CD4-positive, alpha-beta T cell (primary cell): ENCODE data around the gene TAS1R2. TPM values are rescaled to one million over a fixed set of nuclear protein-coding genes. Genes with fewer than 3 reads are reported as not detected.
A peak's percentile ranks its signal among the peaks of the same experiment; 100 is the strongest.

ENCODE experiments used
- ATAC-seq: fragments of 200-7000 bp; cut with Tn5 transposase; one replicate; pipeline ENCODE4 v1.10.0; 2022; ENCODE audit warnings: mild to moderate bottlenecking; ENCODE audit not compliant: poor library complexity
- CTCF ChIA-PET: fragments of 350-600 bp; sonication (Branson Sonifier 250); formaldehyde crosslinking; loops from one replicate; lab custom pipeline; 2021; ENCODE audit warnings: antibody characterized with exemption, inconsistent platforms; lab: Charles Lee
- POLR2A ChIA-PET: fragments of 350-600 bp; sonication (Branson Sonifier 250); formaldehyde crosslinking; loops from one replicate; lab custom pipeline; 2021; ENCODE audit warnings: antibody characterized with exemption, inconsistent platforms; lab: Charles Lee
- DNase-seq, 14 experiments: peaks; one replicate each; pipeline ENCODE4 v3.0.0-alpha.2; 2013 to 2020; ENCODE audit warnings: mixed read lengths in 2 of 14
- H3K27ac ChIP-seq, 2 donors: one replicate each; pipeline versions ENCODE4 v1.5.1 to v1.7.0; 2013; ENCODE audit warnings: low read length in 2 of 2, low read depth in 1 of 2, mild to moderate bottlenecking in 1 of 2
- H3K27me3 ChIP-seq, 2 experiments: 1 replicate in 1 of 2; 2 replicates in 1 of 2; pipeline versions ENCODE4 v1.6.1 to v1.7.0; 2013; ENCODE audit warnings: low read length in 2 of 2, control low read depth in 1 of 2, mild to moderate bottlenecking in 1 of 2, moderate library complexity in 1 of 2; ENCODE audit not compliant: insufficient read depth in 2 of 2, control insufficient read depth in 1 of 2
- H3K36me3 ChIP-seq: one replicate; pipeline ENCODE4 v1.6.1; 2013; ENCODE audit warnings: low read length, control low read depth; ENCODE audit not compliant: insufficient read depth
- H3K4me1 ChIP-seq: one replicate; pipeline ENCODE4 v1.6.1; 2013; ENCODE audit warnings: low read length, control low read depth; ENCODE audit not compliant: insufficient read depth
- H3K4me3 ChIP-seq: one replicate; pipeline ENCODE4 v1.5.1; 2013; ENCODE audit warnings: mild to moderate bottlenecking, low read length, moderate library complexity
- H3K9me3 ChIP-seq, 2 experiments: 1 replicate in 1 of 2; 2 replicates in 1 of 2; pipeline versions ENCODE4 v1.6.1 to v1.7.0; 2013; ENCODE audit warnings: low read length in 2 of 2, mild to moderate bottlenecking in 2 of 2, control low read depth in 1 of 2, moderate library complexity in 1 of 2; ENCODE audit not compliant: control insufficient read depth in 1 of 2, insufficient read depth in 1 of 2
- H3K27ac Mint-ChIP-seq: one replicate; pipeline ENCODE4 v1.8.0; 2020; ENCODE audit warnings: mixed read lengths
- H3K27me3 Mint-ChIP-seq: one replicate; pipeline ENCODE4 v1.8.0; 2021; ENCODE audit warnings: mixed read lengths
- H3K36me3 Mint-ChIP-seq: one replicate; pipeline ENCODE4 v1.8.0; 2021; ENCODE audit warnings: low read depth, mixed read lengths
- H3K4me1 Mint-ChIP-seq: one replicate; pipeline ENCODE4 v1.8.0; 2021; ENCODE audit warnings: low read depth, mixed read lengths
- H3K4me3 Mint-ChIP-seq: one replicate; pipeline ENCODE4 v1.8.0; 2020; ENCODE audit warnings: mild to moderate bottlenecking, mixed read lengths
- H3K9me3 Mint-ChIP-seq: one replicate; pipeline ENCODE4 v1.8.0; 2020; ENCODE audit warnings: mixed read lengths
- CTCF ChIP-seq: fragments of 200-600 bp; IDR thresholded peaks from one replicate; pipeline ENCODE4 v1.8.0; 2022; ENCODE audit warnings: antibody characterized with exemption, mild to moderate bottlenecking
- intact Hi-C, 2 experiments: fragments of 100-400 bp; cut with DNase I in 1 of 2; cut with micrococcal nuclease in 1 of 2; formaldehyde crosslinking; loops; one replicate each; pipeline versions ENCODE4 v1.15.1 to v1.9.0; 2023 to 2025; cut with DNase I, micrococcal nuclease
- total RNA-seq, 174 experiments: library from RNA in 2 of 174; stranded (reverse) in 2 of 174; gene quantifications; one replicate each; pipeline ENCODE4 v1.2.3 and lab custom pipeline; 2021 to 2026

TAS1R2 gene
- total RNA-seq, 2 experiments from 2014 or later, result not detected

- H3K27me3 ChIP-seq, result no peaks in the 10 kb centered on the region
- Mint-ChIP-seq H3K4me3 (no peak overlapping the region), H3K4me1 (no peaks in the 10 kb centered on the region), H3K27me3 (no peaks in the 10 kb centered on the region), H3K27ac (no peak overlapping the region), H3K36me3 (no peaks in the 10 kb centered on the region), H3K9me3 (no peaks in the 10 kb centered on the region)
- intact Hi-C loops, result no loop called here
- no peak overlapping the region for H3K27ac ChIP-seq
- CTCF ChIA-PET, result interaction anchor here (1.2 to 1.3 kb wide), 2 partner anchors 8 to 27 kb away, joined by 3 to 6 read pairs; partner anchors contain the start of gene ALDH4A1
- no peak for TF ChIP-seq CTCF
- ATAC-seq (no peak), DNase-seq (no peak)
- H3K9me3 ChIP-seq, result no peaks in the 10 kb centered on the region
- no peaks in the 10 kb centered on the region for H3K36me3 ChIP-seq
- POLR2A ChIA-PET, result no interaction called here
- H3K4me1 ChIP-seq, result no peaks in the 10 kb centered on the region
- no peak overlapping the region for H3K4me3 ChIP-seq
These were observed 16.8 kb upstream of the TAS1R2 start for GRCh38 chr1:18876210-18876609.

GRCh38 chr1:18875796-18876128 is 16.3 kb upstream of the TAS1R2 start:
- no peak overlapping the region for H3K4me3 Mint-ChIP-seq
- ATAC-seq (no peak), DNase-seq (no peak)
- no peak overlapping the region for H3K4me3 ChIP-seq
- POLR2A ChIA-PET, result interaction anchor here (1.0 kb wide), 1 partner anchor 278 kb away, joined by 3 read pairs; no protein-coding TSS in a partner anchor
- no peaks in the 10 kb centered on the region for H3K9me3 ChIP-seq
- no peaks in the 10 kb centered on the region for H3K9me3 Mint-ChIP-seq
- H3K27ac ChIP-seq, result no peak overlapping the region
- no peaks in the 10 kb centered on the region for H3K4me1 ChIP-seq
- CTCF ChIA-PET, result interaction anchor here (0.6 to 1.3 kb wide), 5 partner anchors 9 to 654 kb away, joined by 3 to 6 read pairs (median 3); partner anchors contain the start of gene ALDH4A1
- intact Hi-C loops, result loop anchor here in 1 of 2 experiments (1.0 kb wide), 1 partner anchor 278 kb away; no protein-coding TSS in a partner anchor
- no peaks in the 10 kb centered on the region for H3K27me3 ChIP-seq
- H3K27ac Mint-ChIP-seq, result no peak overlapping the region
- H3K4me1 Mint-ChIP-seq, result no peaks in the 10 kb centered on the region
- no peaks in the 10 kb centered on the region for H3K27me3 Mint-ChIP-seq
- no peaks in the 10 kb centered on the region for H3K36me3 Mint-ChIP-seq
- TF ChIP-seq CTCF, result no peak
- no peaks in the 10 kb centered on the region for H3K36me3 ChIP-seq

DNA sequence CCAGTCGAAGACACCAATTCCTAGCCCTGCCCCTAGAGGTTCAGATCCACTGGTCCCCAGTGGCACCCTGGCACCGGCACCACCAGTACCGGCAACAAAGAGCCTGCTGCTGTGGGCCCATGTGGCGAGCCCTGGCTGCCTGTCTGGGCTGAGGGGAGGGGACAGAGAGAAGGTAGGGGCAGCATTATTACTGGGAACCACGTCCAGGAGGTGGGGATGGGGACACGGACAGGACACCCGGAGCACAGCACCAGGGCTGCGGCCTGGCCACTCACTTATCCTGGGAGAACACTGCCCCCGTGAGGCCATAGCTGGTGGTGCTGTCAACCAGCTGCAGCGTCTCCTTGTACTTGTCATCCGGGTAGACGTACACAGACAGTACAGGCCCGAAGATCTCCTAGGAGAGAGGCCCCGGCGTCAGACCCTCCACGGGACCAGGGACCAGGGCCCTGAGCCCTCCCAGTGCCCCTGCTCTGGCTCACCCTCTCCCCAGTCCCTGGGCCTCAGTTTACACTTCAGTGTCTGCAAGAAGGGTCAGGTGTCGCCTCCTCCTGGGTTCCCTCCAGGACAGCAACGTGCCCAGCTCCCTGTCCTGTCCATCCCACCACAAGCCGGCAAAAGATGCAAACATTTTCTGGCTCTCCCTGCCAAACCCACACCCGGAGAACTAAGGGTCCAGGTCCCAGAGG is 15.8 kb upstream of the TAS1R2 start:
- TF ChIP-seq CTCF, result peak; percentile 71
- Mint-ChIP-seq H3K27ac (no peak overlapping the region), H3K4me1 (no peaks in the 10 kb centered on the region), H3K9me3 (no peaks in the 10 kb centered on the region), H3K27me3 (no peaks in the 10 kb centered on the region), H3K4me3 (no peak overlapping the region), H3K36me3 (no peaks in the 10 kb centered on the region)
- CTCF ChIA-PET, result interaction anchor here (0.6 to 1.3 kb wide), 5 partner anchors 9 to 654 kb away, joined by 3 to 6 read pairs (median 3); partner anchors contain the start of gene ALDH4A1
- intact Hi-C loops, result loop anchor here in 1 of 2 experiments (1.0 kb wide), 1 partner anchor 278 kb away; no protein-coding TSS in a partner anchor
- Histone ChIP-seq H3K27me3 (no peaks in the 10 kb centered on the region), H3K4me1 (no peaks in the 10 kb centered on the region), H3K27ac (no peak overlapping the region), H3K36me3 (no peaks in the 10 kb centered on the region), H3K9me3 (no peaks in the 10 kb centered on the region), H3K4me3 (no peak overlapping the region)
- POLR2A ChIA-PET, result interaction anchor here (1.0 kb wide), 1 partner anchor 278 kb away, joined by 3 read pairs; no protein-coding TSS in a partner anchor
- peak; percentile 30 to 78 (median 60) for DNase-seq
- ATAC-seq, result peak; percentile 78
